NK-92 (cell line): ENCODE results near the gene SERPINB7.

Source experiments
- DNase-seq: peaks from one replicate; lab custom pipeline; 2025; ENCODE audit not compliant: unreplicated experiment; lab: John Stamatoyannopoulos, UW

Gene SERPINB7

DNA sequence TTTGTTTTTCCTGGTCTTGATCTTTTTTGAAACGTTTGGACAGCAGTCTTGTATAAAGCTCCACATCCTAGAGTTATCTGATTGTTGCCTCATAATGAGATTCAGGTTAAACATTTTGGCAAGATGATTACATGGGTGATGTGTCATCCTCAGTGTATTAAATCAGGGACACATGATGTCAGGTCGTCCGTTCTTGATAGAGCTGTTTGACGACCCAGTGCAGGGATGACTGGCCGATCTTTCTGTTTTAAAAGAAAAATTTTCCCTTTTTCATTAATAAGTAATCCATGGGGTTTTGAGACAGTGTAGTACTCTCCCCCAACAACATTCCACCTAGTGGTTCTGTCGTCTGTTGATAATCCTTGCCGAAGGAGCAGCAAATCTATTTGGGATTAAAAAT, 67.8 kb downstream of the SERPINB7 start:
- DNase-seq, result no peak

DNA sequence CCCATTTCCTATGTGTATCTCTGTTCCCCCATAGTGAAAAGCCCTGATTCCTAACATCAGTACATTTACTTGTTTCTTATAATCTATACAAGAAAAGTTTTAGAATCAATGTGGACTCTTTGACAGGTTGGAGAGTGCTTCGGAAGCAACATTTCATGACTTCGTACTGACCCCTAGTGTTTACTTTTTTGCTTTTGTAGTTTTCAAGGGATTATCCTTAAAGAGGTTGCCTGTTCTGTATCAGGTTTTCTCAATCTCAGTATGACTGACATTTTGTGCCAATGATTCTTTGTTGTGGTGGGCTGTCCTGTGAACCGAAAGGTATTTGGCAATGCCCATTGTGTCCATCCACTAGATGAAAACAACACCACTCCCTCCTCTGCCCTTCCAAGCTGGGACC, 69.0 kb downstream of the SERPINB7 start:
- DNase-seq, result no peak

DNA sequence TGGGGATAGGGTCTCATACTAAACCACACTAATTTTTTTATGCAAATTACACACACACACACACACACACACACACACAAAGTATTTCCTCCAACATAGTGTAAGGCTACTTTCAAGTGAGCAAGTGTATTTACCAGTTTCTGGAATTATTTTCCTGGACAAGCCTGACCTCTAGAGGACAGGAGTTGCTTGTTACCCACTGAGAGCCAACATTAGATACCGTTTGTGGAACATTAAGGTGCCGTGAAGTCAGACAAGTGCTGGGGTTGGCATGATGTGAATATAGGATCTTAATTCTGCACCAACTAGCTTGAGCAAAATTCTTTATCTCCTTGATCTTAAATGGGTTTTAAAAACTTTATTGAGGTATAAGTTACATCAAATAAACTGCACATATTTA, 72.9 kb downstream of the SERPINB7 start:
- DNase-seq, result no peak

DNA sequence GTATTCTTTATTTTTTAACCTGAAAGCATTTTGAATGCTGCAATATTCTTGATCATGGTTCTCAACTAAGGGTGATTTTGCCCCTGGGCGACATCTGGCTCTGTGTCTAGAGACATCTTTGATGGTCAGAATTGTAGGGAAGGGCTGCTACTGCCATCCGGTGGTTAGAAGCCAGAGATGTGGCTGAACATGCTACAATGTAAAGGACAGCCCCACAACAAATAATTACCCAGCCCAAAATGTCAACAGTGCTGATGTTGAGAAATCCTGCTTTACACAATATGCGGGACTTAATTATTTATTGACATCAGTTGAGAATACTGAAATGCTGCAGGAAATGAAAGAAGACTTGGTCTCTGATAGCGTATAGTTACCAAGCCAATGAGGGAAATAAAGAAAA, 74.8 kb downstream of the SERPINB7 start:
- no peak for DNase-seq

DNA sequence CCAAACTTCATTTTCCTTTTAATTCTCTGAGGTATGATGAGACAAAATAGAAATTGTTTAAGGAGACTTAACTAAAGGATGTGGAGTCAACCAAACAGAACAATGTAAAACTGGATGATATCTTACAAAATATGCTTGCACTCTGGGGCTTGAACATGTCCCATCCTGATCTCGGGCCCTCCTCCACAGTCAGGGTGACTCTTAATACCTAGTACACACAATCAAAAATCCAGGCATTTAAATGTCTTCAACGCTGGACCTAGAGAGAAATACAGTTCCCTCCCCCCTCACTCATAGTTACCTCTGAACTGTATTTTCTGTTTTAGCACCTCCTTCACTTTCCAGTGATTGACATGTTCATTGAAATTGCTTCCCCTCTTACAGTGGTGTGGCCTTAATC, 75.4 kb downstream of the SERPINB7 start:
- no peak for DNase-seq
